Measurements from ENCODE around the gene PTPN2. TPM values are rescaled to one million over a fixed set of nuclear protein-coding genes. Genes with fewer than 3 reads are reported as not detected.

PTPN2 gene
- total RNA-seq, 3 donors from 2014 or later (not counting 1 experiment from before 2014, with no cell fraction given), result 110 to 115 (median 112) TPM

DNA sequence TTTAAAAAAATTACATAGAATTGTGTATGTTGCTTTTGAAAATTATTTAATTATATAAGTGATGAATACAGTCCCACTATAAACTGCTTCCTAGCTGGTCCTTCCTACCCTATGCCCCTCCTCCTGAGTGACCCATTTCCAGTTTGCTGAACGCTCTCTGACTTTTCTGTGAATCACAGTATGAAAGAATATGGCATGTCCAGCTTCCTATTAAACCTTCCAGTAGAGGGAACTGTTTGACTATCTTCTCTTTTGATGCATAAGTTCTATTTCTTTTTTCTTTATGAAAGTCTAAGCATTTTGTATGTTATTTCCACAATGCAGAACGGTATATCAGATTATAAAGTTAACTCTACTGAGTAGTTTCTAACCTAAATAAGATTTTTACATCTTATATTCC is 139.9 kb downstream of the PTPN2 start:
- H3K4me3 ChIP-seq (ENCODE audit: low read length), result no peak overlapping the region
- no peak overlapping the region for H3K4me3 Mint-ChIP-seq
- H3K36me3 ChIP-seq (ENCODE audit: control insufficient read depth, insufficient read depth, low read length), result no peaks in the 10 kb centered on the region
- intact Hi-C loops (cut with micrococcal nuclease), result loop anchor here (1.0 kb wide), 2 partner anchors 150 to 190 kb away; no protein-coding TSS in a partner anchor
- ATAC-seq (peak; percentile 56 to 88 (median 73)), DNase-seq (peak in 1 of 2 donors; percentile 68)
- peaks cover 0 to 1% of the 10 kb centered on the region in 2 donors for H3K4me1 Mint-ChIP-seq
- H3K27ac Mint-ChIP-seq, result no peak overlapping the region
- H3K27ac ChIP-seq (ENCODE audit: low read length), result no peak overlapping the region
- WGBS (ENCODE audit: insufficient coverage), result 14% methylated on average over 1 of the region's 2 CpGs
- H3K27me3 ChIP-seq (ENCODE audit: control insufficient read depth, insufficient read depth, low read length), result no peaks in the 10 kb centered on the region
- H3K9me3 Mint-ChIP-seq, result no peaks in the 10 kb centered on the region
- TF ChIP-seq, protein P1, sequence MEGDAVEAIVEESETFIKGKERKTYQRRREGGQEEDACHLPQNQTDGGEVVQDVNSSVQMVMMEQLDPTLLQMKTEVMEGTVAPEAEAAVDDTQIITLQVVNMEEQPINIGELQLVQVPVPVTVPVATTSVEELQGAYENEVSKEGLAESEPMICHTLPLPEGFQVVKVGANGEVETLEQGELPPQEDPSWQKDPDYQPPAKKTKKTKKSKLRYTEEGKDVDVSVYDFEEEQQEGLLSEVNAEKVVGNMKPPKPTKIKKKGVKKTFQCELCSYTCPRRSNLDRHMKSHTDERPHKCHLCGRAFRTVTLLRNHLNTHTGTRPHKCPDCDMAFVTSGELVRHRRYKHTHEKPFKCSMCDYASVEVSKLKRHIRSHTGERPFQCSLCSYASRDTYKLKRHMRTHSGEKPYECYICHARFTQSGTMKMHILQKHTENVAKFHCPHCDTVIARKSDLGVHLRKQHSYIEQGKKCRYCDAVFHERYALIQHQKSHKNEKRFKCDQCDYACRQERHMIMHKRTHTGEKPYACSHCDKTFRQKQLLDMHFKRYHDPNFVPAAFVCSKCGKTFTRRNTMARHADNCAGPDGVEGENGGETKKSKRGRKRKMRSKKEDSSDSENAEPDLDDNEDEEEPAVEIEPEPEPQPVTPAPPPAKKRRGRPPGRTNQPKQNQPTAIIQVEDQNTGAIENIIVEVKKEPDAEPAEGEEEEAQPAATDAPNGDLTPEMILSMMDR (IDR thresholded peaks at IDR 0.05), result peak; percentile 67
- no peaks in the 10 kb centered on the region for H3K9me3 ChIP-seq (ENCODE audit: control insufficient read depth, insufficient read depth, low read length)
- no peaks in the 10 kb centered on the region for H3K36me3 Mint-ChIP-seq
- peaks cover 0 to under 1% of the 10 kb centered on the region in 2 donors for H3K27me3 Mint-ChIP-seq (ENCODE audit: low read depth in 2 of 2)
- no peaks in the 10 kb centered on the region for H3K4me1 ChIP-seq (ENCODE audit: control insufficient read depth, insufficient read depth, low read length)

DNA sequence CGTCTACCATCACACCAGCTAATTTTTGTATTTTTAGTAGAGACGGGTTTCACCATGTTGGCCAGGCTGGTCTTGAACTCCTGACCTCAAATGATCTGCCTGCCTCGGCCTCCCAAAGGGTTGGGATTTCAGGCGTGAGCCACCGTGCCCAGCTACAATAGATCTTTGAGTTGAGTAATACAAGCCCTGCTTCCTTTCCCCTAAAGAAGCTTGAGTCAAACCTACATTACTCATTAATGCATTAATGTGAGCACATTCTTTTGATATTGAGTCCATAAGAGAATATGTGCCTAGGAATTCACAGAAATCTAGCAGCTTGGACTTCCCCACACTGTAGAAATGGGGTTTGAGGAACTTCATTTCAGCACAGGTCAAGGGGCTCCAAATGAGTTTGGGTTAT is 141.6 kb downstream of the PTPN2 start:
- intact Hi-C loops (cut with micrococcal nuclease), result no loop called here
- no peaks in the 10 kb centered on the region for H3K36me3 ChIP-seq (ENCODE audit: control insufficient read depth, insufficient read depth, low read length)
- H3K27ac Mint-ChIP-seq, result no peak overlapping the region
- H3K27me3 Mint-ChIP-seq (ENCODE audit: low read depth in 2 of 2), result no peaks in the 10 kb centered on the region
- no peak overlapping the region for H3K4me3 ChIP-seq (ENCODE audit: low read length)
- H3K27me3 ChIP-seq (ENCODE audit: control insufficient read depth, insufficient read depth, low read length), result no peaks in the 10 kb centered on the region
- H3K4me1 Mint-ChIP-seq, result no peaks in the 10 kb centered on the region
- H3K27ac ChIP-seq (ENCODE audit: low read length), result no peak overlapping the region
- H3K9me3 ChIP-seq (ENCODE audit: control insufficient read depth, insufficient read depth, low read length), result no peaks in the 10 kb centered on the region
- no peaks in the 10 kb centered on the region for H3K36me3 Mint-ChIP-seq
- no peaks in the 10 kb centered on the region for H3K9me3 Mint-ChIP-seq
- no peak for DNase-seq
- no peak overlapping the region for H3K4me3 Mint-ChIP-seq
- 87% methylated on average over 5 of the region's 5 CpGs for WGBS (ENCODE audit: insufficient coverage)
- TF ChIP-seq, protein P1 (IDR thresholded peaks at IDR 0.05), result no peak
- ATAC-seq, result no peak
- H3K4me1 ChIP-seq (ENCODE audit: control insufficient read depth, insufficient read depth, low read length), result no peaks in the 10 kb centered on the region

Other genes with a start within 250 kb of the PTPN2 start
- 1 to 10 TPM; 4.8 to 6.7 (median 5.4) TPM for gene SPIRE1, start 226.1 kb downstream of the PTPN2 start, total RNA-seq
- 1 to 10 TPM; 6.4 to 9.8 (median 8.8) TPM for gene CEP76, start 181.5 kb downstream of the PTPN2 start, total RNA-seq
- 10 to 100 TPM; 56.7 to 63.4 (median 62.8) TPM for gene PSMG2, start 181.2 kb downstream of the PTPN2 start, total RNA-seq
- gene SEH1L, start 63.8 kb upstream of the PTPN2 start, total RNA-seq, result 10 to 100 TPM; 24.5 to 28.4 (median 26.5) TPM
- gene CEP192, start 107.1 kb upstream of the PTPN2 start, total RNA-seq, result 10 to 100 TPM; 41.3 to 47.9 (median 43.4) TPM

All from natural killer cell (primary cell).